SK-N-SH treated with all-trans-retinoic acid at 6 μM for 48 hours (cell line): Measurements from ENCODE around the gene GRID1.

Source experiments
- ATAC-seq: fragments of 200-7000 bp; cut with Tn5 transposase; 3 replicates; pipeline ENCODE4 v1.9.1; 2020; ENCODE audit warnings: mild to moderate bottlenecking, moderate library complexity
- BACH2 ChIP-seq: fragments of 250-450 bp; sonication (Bioruptor Pico); IDR thresholded peaks from 2 replicates; pipeline ENCODE4 v1.9.0; 2021; ENCODE audit warnings: mild to moderate bottlenecking, borderline replicate concordance
- CSDC2 ChIP-seq: fragments of 250-450 bp; sonication (Bioruptor Pico); IDR thresholded peaks from 2 replicates; pipeline ENCODE4 v1.5.0; 2020; ENCODE audit warnings: mild to moderate bottlenecking, moderate library complexity
- ESRRG ChIP-seq: fragments of 250-450 bp; sonication (Bioruptor Pico); IDR thresholded peaks from 2 replicates; pipeline ENCODE4 v1.6.1; 2021; ENCODE audit warnings: mild to moderate bottlenecking
- GLIS3 ChIP-seq: fragments of 250-450 bp; sonication (Bioruptor Pico); IDR thresholded peaks from 2 replicates; pipeline ENCODE4 v1.5.0; 2020; ENCODE audit warnings: mild to moderate bottlenecking, moderate library complexity
- ISL1 ChIP-seq: fragments of 250-450 bp; sonication (Bioruptor Pico); IDR thresholded peaks from 2 replicates; pipeline ENCODE4 v2.1.2; 2022; ENCODE audit warnings: mild to moderate bottlenecking, moderate library complexity
- OSR1 ChIP-seq: fragments of 250-450 bp; sonication (Bioruptor Pico); IDR thresholded peaks from 2 replicates; pipeline ENCODE4 v1.8.0; 2022; ENCODE audit warnings: moderate library complexity, mild to moderate bottlenecking, inconsistent platforms
- PPARA ChIP-seq: fragments of 250-450 bp; sonication (Bioruptor Pico); IDR thresholded peaks from 2 replicates; pipeline ENCODE4 v1.5.0; 2020; ENCODE audit warnings: mild to moderate bottlenecking, borderline replicate concordance
- RARB ChIP-seq: fragments of 250-450 bp; sonication (Bioruptor Pico); IDR thresholded peaks from 2 replicates; pipeline ENCODE4 v1.8.0; 2021; ENCODE audit warnings: mild to moderate bottlenecking, moderate library complexity
- SNAI2 ChIP-seq: fragments of 250-450 bp; sonication (Bioruptor Pico); IDR thresholded peaks from 2 replicates; pipeline ENCODE4 v1.5.0; 2020; ENCODE audit warnings: mild to moderate bottlenecking, moderate library complexity
- TOX ChIP-seq: fragments of 250-450 bp; sonication (Bioruptor Pico); IDR thresholded peaks from 2 replicates; pipeline ENCODE4 v1.8.0; 2021; ENCODE audit warnings: mild to moderate bottlenecking, moderate library complexity, borderline replicate concordance
- ZC3H10 ChIP-seq: fragments of 250-450 bp; sonication (Bioruptor Pico); IDR thresholded peaks from 2 replicates; pipeline ENCODE4 v1.5.1; 2021; ENCODE audit warnings: mild to moderate bottlenecking, moderate library complexity
- ZNF565 ChIP-seq: fragments of 450-650 bp; formaldehyde crosslinking; conservative IDR thresholded peaks from 2 replicates; pipeline ENCODE4 v1.5.0; 2020; ENCODE audit warnings: low read depth, mild to moderate bottlenecking, moderate library complexity
- ZNF70 ChIP-seq: fragments of 450-650 bp; formaldehyde crosslinking; IDR thresholded peaks from 2 replicates; pipeline ENCODE4 v1.5.0; 2020; ENCODE audit warnings: mild to moderate bottlenecking, moderate library complexity
- ZNF8 ChIP-seq: fragments of 450-650 bp; formaldehyde crosslinking; IDR thresholded peaks from 2 replicates; pipeline ENCODE4 v1.5.0; 2020; ENCODE audit warnings: mild to moderate bottlenecking, moderate library complexity
- TF ChIP-seq, protein P1 (sequence below): fragments of 250-450 bp; sonication (Bioruptor Pico); IDR thresholded peaks from 2 replicates; pipeline ENCODE4 v1.5.1; 2020; ENCODE audit warnings: low read depth, mild to moderate bottlenecking, moderate library complexity
- TF ChIP-seq, protein P2 (sequence below): fragments of 250-450 bp; sonication (Bioruptor Pico); IDR thresholded peaks from 2 replicates; pipeline ENCODE4 v1.5.0; 2020; ENCODE audit warnings: mild to moderate bottlenecking, moderate library complexity
- TF ChIP-seq, protein P3 (sequence below): fragments of 250-450 bp; sonication (Bioruptor Pico); IDR thresholded peaks from 2 replicates; pipeline ENCODE4 v1.8.0; 2020; ENCODE audit warnings: mild to moderate bottlenecking, moderate library complexity, borderline replicate concordance
- TF ChIP-seq, protein P4 (sequence below): fragments of 250-450 bp; sonication (Bioruptor Pico); IDR thresholded peaks from 2 replicates; pipeline ENCODE4 v1.8.0; 2021; ENCODE audit warnings: low read depth, mild to moderate bottlenecking, moderate library complexity, borderline replicate concordance
- TF ChIP-seq, protein P5 (sequence below): fragments of 250-450 bp; sonication (Bioruptor Pico); IDR thresholded peaks from 2 replicates; pipeline ENCODE4 v1.5.1; 2021; ENCODE audit warnings: mild to moderate bottlenecking, moderate library complexity

GRID1 gene

DNA sequence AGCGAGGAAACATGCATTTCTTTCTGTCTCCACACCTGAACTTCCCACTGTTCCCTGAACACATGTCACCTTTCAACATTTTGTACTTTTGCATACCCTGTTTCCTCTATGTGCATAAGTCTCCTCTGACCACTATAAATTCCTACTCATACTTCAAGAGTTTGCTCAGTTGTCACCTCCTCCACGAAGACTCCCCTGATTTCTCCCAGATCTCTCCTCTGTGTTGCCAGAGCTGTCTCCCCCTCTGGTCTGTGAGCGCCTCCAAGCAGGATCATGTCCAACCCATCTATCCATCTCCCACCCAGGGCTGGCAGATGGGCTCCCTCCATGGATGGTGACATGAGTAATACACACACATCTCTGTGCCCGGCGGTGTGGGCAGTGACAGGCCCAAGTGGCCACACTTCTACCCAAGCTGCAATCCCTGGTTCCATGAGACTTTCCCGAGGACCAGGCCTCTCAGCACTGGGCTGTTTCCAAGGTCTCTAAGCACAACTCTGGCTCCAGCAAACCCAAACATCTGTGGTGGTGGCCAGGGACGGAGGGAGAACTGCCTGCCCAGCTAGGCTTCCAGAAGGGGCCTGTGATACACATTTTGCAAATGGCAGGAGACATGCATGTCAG lies 135.9 kb downstream of the GRID1 start:
- ATAC-seq, result no peak
- TF ChIP-seq PPARA (CRISPR knock-in tag), result no peak
- TF ChIP-seq, protein P1, sequence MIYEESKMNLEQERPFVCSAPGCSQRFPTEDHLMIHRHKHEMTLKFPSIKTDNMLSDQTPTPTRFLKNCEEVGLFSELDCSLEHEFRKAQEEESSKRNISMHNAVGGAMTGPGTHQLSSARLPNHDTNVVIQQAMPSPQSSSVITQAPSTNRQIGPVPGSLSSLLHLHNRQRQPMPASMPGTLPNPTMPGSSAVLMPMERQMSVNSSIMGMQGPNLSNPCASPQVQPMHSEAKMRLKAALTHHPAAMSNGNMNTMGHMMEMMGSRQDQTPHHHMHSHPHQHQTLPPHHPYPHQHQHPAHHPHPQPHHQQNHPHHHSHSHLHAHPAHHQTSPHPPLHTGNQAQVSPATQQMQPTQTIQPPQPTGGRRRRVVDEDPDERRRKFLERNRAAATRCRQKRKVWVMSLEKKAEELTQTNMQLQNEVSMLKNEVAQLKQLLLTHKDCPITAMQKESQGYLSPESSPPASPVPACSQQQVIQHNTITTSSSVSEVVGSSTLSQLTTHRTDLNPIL (CRISPR knock-in tag), result no peak
- TF ChIP-seq RARB (CRISPR knock-in tag), result no peak
- TF ChIP-seq ZNF70 (CRISPR knock-in tag), result no peak
- TF ChIP-seq OSR1 (CRISPR knock-in tag), result no peak
- TF ChIP-seq ISL1 (CRISPR knock-in tag), result no peak
- no peak for TF ChIP-seq ZNF565 (CRISPR knock-in tag)

DNA sequence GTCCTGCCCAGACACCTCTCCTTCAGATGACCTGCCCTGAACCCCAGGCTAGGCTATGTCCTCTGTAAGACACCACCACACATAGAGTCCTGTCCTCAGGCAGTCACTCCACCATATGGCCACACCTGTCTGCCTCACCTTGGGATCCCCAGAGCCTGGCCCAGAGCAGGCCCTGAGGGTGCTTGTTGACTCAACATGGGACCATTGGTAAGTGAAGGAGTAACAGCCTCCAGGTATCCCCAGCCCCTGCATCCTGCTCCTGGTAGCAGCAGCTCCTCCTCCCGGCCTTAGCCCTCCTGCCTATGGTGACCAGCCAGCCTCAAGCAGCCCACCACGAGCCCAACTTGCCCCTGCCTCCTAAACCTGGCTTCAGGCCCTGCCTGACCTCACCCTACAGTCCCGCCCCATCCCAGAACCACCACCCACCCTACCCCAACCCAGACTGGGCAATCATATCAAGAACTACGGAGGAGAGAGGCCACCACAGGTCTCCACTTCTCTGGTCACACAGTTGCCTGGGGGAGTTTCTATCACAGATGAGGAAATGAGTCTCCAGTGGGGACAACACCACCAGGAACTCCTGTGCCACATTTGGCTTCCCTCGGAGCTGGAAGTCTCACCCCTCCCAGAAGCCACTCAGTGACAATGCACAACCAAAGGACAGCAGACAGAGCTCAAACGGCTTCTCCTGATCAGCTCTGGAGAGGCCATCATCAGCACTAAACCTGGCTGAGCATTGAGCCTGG lies 136.6 kb downstream of the GRID1 start:
- no peak for ATAC-seq
- TF ChIP-seq ZC3H10 (CRISPR knock-in tag) (no peak), GLIS3 (CRISPR knock-in tag) (no peak), PPARA (CRISPR knock-in tag) (no peak), ZNF70 (CRISPR knock-in tag) (no peak), ESRRG (CRISPR knock-in tag) (no peak)
- TF ChIP-seq, protein P2, sequence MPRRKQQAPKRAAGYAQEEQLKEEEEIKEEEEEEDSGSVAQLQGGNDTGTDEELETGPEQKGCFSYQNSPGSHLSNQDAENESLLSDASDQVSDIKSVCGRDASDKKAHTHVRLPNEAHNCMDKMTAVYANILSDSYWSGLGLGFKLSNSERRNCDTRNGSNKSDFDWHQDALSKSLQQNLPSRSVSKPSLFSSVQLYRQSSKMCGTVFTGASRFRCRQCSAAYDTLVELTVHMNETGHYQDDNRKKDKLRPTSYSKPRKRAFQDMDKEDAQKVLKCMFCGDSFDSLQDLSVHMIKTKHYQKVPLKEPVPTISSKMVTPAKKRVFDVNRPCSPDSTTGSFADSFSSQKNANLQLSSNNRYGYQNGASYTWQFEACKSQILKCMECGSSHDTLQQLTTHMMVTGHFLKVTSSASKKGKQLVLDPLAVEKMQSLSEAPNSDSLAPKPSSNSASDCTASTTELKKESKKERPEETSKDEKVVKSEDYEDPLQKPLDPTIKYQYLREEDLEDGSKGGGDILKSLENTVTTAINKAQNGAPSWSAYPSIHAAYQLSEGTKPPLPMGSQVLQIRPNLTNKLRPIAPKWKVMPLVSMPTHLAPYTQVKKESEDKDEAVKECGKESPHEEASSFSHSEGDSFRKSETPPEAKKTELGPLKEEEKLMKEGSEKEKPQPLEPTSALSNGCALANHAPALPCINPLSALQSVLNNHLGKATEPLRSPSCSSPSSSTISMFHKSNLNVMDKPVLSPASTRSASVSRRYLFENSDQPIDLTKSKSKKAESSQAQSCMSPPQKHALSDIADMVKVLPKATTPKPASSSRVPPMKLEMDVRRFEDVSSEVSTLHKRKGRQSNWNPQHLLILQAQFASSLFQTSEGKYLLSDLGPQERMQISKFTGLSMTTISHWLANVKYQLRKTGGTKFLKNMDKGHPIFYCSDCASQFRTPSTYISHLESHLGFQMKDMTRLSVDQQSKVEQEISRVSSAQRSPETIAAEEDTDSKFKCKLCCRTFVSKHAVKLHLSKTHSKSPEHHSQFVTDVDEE, result no peak
- TF ChIP-seq, protein P3, sequence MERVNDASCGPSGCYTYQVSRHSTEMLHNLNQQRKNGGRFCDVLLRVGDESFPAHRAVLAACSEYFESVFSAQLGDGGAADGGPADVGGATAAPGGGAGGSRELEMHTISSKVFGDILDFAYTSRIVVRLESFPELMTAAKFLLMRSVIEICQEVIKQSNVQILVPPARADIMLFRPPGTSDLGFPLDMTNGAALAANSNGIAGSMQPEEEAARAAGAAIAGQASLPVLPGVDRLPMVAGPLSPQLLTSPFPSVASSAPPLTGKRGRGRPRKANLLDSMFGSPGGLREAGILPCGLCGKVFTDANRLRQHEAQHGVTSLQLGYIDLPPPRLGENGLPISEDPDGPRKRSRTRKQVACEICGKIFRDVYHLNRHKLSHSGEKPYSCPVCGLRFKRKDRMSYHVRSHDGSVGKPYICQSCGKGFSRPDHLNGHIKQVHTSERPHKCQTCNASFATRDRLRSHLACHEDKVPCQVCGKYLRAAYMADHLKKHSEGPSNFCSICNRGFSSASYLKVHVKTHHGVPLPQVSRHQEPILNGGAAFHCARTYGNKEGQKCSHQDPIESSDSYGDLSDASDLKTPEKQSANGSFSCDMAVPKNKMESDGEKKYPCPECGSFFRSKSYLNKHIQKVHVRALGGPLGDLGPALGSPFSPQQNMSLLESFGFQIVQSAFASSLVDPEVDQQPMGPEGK, result no peak
- TF ChIP-seq, protein P4, sequence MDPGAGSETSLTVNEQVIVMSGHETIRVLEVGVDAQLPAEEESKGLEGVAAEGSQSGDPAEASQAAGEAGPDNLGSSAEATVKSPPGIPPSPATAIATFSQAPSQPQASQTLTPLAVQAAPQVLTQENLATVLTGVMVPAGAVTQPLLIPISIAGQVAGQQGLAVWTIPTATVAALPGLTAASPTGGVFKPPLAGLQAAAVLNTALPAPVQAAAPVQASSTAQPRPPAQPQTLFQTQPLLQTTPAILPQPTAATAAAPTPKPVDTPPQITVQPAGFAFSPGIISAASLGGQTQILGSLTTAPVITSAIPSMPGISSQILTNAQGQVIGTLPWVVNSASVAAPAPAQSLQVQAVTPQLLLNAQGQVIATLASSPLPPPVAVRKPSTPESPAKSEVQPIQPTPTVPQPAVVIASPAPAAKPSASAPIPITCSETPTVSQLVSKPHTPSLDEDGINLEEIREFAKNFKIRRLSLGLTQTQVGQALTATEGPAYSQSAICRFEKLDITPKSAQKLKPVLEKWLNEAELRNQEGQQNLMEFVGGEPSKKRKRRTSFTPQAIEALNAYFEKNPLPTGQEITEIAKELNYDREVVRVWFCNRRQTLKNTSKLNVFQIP (CRISPR knock-in tag), result no peak
- TF ChIP-seq, all 23 proteins: peak for 0

DNA sequence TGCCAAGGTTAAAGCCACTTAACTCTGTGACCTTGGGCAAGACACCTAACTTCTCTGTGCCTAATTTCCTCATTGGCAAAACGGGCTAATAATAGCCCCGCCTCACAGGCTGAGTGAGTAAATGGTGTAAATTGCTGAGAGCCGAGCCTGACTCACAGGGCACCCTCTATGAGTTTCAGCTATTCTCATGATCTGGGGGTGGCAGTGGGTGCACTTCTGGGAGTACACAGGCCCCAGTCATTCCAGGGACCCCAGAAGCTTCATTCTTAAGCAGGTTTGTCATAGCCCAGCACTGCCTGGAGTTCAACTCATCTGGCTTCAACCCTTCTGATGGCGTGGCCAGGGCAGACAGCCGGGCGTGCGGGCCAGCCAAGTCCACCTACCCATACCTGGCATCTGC lies 137.2 kb downstream of the GRID1 start:
- no peak for ATAC-seq
- TF ChIP-seq ZC3H10 (CRISPR knock-in tag) (no peak), TOX (no peak), ZNF8 (CRISPR knock-in tag) (no peak), CSDC2 (no peak), ZNF565 (CRISPR knock-in tag) (no peak), OSR1 (CRISPR knock-in tag) (no peak), SNAI2 (no peak), ISL1 (CRISPR knock-in tag) (no peak), PPARA (CRISPR knock-in tag) (no peak), RARB (CRISPR knock-in tag) (no peak), ZNF70 (CRISPR knock-in tag) (no peak), BACH2 (CRISPR knock-in tag) (no peak)
- TF ChIP-seq, protein P3, result no peak
- TF ChIP-seq, protein P5, sequence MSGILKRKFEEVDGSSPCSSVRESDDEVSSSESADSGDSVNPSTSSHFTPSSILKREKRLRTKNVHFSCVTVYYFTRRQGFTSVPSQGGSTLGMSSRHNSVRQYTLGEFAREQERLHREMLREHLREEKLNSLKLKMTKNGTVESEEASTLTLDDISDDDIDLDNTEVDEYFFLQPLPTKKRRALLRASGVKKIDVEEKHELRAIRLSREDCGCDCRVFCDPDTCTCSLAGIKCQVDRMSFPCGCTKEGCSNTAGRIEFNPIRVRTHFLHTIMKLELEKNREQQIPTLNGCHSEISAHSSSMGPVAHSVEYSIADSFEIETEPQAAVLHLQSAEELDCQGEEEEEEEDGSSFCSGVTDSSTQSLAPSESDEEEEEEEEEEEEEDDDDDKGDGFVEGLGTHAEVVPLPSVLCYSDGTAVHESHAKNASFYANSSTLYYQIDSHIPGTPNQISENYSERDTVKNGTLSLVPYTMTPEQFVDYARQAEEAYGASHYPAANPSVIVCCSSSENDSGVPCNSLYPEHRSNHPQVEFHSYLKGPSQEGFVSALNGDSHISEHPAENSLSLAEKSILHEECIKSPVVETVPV (CRISPR knock-in tag), result no peak
- TF ChIP-seq, protein P1 (CRISPR knock-in tag), result no peak
- TF ChIP-seq, protein P4 (CRISPR knock-in tag), result no peak
